Stimulated activated CD4-positive, alpha-beta T cell treated with anti-CD3 and anti-CD28 coated beads, Interleukin-4, amount 100 ng/mL, for 48 hours (primary cell): ENCODE data around the gene TNFRSF21.
"Not testable (repeated sequence)": the region's sequence is repeated elsewhere in the genome, so short reads cannot be mapped to it uniquely, and the experiment has no call there.

ENCODE experiments used
- DNase-seq, 2 donors: peaks; one replicate each; pipeline ENCODE4 v3.0.0-alpha.2; 2020; ENCODE audit warnings: low read depth in 2 of 2

Gene TNFRSF21

GRCh38 chr6:47252633-47253032 lies 57.1 kb downstream of the TNFRSF21 start:
- DNase-seq, result no peak

DNA sequence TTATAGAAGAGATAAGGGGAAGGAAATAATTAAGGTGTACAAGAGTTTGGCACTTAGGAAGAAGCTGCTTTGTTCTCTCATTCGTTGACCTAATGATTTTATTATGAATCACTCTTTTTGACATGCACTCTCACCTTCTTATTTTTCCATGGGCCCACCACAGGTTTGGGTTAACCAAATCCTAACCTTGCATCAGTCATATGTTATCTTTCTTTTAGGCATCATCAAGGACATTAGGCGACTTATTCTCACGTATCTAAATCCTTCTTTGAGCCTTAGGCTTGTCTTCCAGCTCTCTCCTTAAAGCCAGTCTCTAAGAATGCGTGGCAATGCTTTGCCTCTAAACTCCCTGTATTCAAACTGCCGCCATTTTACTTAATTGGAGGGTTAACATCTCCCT lies 58.3 kb downstream of the TNFRSF21 start:
- DNase-seq, result no peak

GRCh38 chr6:47250302-47250701 lies 59.4 kb downstream of the TNFRSF21 start:
- DNase-seq, result no peak

- no peak for DNase-seq
These were observed 61.3 kb downstream of the TNFRSF21 start for GRCh38 chr6:47248446-47248845.

DNA sequence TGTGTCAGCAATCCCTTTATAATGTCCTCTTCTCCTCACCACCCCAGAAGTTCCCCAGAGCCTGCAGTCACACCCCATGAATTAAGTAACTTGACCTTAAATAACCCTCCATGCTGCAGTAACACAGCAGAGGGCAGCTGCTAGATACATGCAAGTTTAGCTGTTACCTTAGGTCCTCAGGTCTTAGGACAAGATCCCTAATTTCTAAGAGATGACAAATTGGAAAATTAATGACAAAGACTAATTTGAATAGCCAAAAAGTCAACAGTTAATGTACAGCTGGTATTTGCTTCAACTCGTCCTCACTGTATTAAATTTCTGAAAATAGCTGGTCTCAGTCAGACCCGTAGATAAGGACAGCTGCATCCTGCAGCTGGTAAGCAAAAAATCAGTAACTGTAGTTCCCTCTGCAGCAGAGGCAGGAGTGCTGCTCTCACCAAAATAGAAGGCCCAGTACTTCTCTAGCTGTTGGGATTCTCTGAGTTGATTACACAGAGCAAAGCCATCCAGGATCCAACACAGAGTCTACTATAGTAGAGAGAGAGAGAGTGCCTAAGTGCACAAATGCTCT lies 62.4 kb downstream of the TNFRSF21 start:
- DNase-seq, result no peak

GRCh38 chr6:47246551-47246950 lies 63.2 kb downstream of the TNFRSF21 start:
- DNase-seq, result no peak

DNA sequence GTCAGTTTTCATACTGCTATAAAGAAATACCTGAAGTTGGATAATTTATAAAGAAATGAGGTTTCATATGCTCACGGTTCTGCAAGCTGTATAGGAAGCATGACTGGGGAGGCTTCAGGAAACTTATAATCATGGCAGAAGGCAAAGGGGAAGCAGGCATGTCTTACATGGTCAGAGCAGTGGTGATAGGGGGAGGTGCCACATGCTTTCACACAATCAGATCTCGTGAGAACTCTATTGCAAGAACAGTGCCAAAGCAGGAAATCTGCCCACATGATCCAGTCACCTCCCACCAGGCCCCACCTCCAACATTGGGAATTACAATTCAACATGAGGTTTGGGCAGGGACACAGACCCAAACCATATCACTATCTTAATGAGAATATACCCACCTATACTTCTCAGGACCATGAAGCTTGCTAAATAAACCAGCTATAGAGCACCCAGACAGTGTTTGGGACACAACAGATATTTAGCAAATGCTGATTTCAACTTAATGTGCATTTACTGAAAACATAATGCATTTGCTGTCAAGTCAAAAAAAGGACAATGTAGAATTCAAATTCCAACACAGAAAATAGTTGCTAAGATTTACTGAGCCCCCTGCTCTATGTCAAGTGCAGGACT lies 63.8 kb downstream of the TNFRSF21 start:
- no peak for DNase-seq

GRCh38 chr6:47242483-47243386 lies 67.0 kb downstream of the TNFRSF21 start:
- peak; percentile 6 to 13 for DNase-seq

- no peak for DNase-seq
These were observed 67.8 kb downstream of the TNFRSF21 start for GRCh38 chr6:47241742-47242482.

- DNase-seq, result no peak
These were observed 69.3 kb downstream of the TNFRSF21 start for GRCh38 chr6:47240277-47240890.

GRCh38 chr6:47239546-47239945 lies 70.2 kb downstream of the TNFRSF21 start:
- DNase-seq, result no peak

DNA sequence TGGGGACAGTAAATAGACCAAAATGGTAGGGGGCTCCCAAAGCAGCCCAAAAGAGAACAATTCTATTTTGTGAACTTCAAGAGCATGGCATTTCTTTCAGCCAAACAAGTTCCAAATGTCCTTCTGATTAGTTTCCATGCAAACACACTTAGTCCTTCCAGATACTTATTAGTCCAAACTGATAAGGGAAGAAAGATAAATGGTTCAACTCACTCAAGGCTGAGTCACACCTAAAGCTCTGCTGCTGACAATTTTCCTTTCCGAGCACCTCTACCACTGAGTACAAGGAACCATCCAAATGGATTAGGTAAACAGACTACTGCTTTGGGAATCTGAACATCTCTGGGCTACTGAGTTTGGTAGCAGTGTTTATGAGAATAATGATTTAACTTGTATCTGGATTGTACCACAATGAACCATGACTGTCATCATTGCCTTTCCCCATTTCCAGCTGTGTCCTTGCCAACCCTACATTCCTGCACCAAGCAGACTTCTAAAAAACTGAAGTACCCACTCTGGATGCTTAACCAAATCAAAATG lies 71.2 kb downstream of the TNFRSF21 start:
- no peak for DNase-seq

DNA sequence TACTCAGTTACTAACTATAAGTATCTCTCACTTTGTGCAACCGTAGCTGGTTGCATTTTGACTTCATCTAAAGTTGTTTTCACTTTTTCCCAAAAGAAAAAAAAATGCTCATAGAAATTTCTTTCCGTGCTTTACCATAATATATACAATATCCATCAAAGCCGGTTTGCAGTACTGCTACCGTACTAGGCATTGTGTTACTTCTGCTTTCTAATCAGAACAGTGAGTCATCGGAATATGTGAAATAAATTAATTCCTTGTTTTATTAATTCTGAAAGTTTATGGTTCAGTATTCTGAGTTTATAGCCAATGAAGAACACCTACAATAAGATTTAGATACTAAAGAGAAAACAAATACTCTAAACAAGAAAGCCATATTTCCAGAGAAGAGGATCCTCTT lies 72.5 kb downstream of the TNFRSF21 start:
- no peak for DNase-seq

DNA sequence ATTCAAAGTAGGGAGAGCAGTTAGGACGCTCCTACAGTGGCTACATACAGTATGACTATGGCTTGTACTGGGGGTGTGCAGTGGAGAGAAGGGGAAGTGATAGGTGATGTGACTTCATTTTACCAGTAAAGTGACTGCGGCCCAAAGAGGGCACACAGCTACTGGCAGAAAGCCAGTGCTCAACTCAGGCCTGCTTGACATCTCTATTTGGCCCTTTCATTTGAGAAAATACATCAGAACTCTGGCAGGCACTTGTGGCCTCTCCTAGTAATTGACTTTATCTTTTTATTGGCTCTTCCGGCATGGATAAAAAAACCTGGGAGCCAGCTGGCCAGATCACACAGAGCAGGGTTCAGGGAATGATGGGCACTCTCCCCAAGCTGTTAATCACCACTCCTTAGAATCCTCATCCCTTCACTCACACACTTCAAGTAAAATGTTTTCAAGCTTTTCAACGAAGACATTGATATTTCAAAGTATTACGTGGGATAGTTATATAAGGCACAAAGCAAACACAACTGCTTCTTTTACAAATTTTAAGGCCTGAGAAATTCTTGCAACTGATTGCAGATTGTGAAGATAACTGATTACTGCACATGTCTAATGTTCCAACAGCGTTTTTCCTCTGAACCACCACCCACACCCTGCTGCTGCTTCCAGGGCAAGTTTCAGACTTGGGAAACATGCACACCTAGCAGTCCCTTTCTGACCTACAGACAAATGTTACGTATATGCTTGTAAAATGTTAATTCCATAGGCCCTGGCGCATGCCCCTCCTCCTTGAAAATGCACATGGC lies 73.5 kb downstream of the TNFRSF21 start:
- DNase-seq, result no peak

DNA sequence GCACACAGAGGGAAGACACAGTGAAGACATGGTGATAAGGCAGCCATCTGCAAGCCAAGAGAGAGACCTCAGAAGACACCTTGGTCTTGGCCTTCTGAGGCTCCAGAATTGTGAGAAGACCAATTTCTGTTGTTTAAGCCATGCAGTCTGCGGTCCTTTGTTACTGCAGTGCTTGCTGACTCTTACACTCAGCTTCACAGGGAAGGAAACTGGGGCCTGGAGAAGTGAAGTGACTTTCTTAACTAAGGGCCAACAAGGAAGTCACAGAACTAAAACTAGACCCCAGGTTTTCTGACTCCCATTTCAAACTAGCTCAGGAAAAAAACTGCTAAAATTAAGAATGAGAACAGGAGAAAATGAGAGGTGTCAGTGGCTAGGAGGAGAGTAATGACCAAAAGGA lies 74.3 kb downstream of the TNFRSF21 start:
- DNase-seq, result no peak

DNA sequence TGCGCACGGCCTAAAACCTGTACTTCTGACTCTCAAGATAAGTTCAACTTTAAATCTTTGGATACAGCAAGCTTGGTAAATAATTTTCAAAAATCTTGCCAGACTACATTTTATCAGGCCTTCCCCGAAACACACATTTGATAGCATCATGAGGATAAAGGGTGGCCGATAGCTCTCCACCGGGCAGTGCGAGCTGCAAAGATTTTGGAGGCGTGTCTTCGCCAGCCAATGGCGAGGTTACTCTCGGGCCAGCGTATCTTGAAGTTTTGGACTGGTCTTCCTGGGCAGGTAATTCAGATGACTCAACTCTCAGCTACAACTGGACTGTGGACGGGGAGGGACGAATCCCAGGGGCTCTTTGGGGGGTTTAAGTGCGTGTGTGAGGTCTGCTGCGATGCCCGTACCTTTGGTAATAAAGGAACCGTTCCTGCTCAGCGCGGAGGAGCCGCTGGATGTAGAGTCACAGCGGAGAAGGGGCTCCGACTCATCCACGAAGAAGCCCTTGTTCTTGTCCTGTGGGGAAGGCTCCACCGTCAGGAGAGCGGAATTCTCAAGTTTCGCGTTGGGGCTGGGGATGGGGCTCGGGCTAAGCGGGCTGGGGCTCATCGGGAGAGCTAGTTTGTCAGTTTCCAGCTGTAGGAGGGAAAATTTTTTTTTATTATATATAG lies 75.3 kb downstream of the TNFRSF21 start:
- DNase-seq, result no peak

DNA sequence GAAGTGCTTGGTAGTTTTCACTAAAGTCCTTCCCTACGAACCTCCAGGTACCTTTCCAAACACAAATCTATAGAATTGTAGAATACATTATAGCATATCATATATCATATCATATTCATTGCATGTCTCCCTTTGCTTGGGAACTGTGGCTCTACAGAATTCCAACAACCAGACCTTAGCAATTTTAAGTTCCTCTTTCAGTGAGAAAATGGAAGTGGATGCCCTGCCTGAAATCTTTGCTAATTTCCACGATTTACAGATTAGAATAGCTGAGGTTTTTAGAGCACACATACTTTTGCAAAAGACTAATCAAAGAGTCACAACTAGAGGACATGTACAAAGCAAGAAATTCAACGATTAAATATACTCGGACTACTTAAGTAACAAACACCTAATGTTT lies 78.6 kb downstream of the TNFRSF21 start:
- no peak for DNase-seq

DNA sequence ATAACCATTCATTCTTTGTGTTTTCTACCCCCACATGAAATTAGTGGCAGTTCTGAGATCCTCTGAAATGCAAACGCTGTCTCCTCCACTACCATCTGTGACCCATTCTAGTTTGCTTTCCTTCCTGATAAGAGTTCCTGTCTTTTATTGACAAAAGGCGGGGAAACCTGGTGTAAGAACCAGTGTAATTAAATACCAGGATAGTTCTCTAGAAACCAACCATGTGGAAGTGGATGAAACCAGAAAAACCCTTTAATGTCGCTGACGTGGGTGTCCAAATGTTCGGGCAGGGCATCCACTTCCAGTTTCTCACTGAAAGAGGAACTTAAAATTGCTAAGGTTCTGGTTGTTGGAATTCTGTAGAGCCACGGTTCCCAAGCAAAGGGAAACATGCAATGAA lies 79.1 kb downstream of the TNFRSF21 start:
- no peak for DNase-seq

GRCh38 chr6:47229255-47229654 lies 80.5 kb downstream of the TNFRSF21 start:
- DNase-seq, result no peak

DNA sequence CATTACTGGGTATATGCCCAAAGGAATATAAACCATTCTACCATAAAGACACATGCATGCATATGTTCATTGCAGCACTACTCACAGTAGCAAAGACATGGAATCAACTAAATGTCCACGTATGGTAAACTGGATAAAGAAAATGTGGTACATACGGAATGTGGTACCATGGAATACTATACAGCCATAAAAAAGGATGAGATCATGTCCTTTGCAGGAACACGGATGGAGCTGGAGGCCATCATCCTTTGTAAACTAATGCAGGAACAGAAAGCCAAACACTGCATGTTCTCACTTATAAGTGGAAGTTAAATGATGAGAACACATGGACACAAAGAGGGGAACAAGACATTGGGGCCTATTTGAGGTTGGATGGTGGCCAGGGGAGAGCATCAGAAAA lies 81.6 kb downstream of the TNFRSF21 start:
- DNase-seq, result not testable (repeated sequence)
